ENCODE results near the gene KANK2.

GRCh38 chr19:11177592-11177991, 19.8 kb downstream of the KANK2 start:
- TF ChIP-seq POLR2AphosphoS5 (IDR thresholded peaks at IDR 0.05) (no peak), CTCF (IDR thresholded peaks at IDR 0.05; ENCODE audit: poor library complexity, severe bottlenecking) (no peak), SMC3 (conservative IDR thresholded peaks at IDR 0.05; ENCODE audit: poor library complexity) (no peak)
